HCT116 (cell line): ENCODE data around the gene SLC35C1. TPM values are rescaled to one million over a fixed set of nuclear protein-coding genes. Genes with fewer than 3 reads are reported as not detected.

Experiments
- ATAC-seq: fragments of 200-7000 bp; cut with Tn5 transposase; 2 replicates; pipeline ENCODE4 v1.9.1; 2020; ENCODE audit warnings: mild to moderate bottlenecking, moderate library complexity
- BruUV-seq: library from RNA; stranded (reverse); fragments of 400-500 nt; replicated peaks from 2 replicates; lab custom pipeline; 2021; lab: Mats Ljungman, UMichigan
- CTCF ChIA-PET: fragments of 300-600 bp; sonication (Branson Sonifier 250); formaldehyde crosslinking; loops from one replicate; lab custom pipeline; 2021; ENCODE audit warnings: antibody characterized with exemption; lab: Charles Lee
- POLR2A ChIA-PET: fragments of 300-600, 350-600 bp; sonication (Branson Sonifier 250); formaldehyde crosslinking; loops from one replicate; lab custom pipeline; 2021; ENCODE audit warnings: antibody characterized with exemption; lab: Charles Lee
- RAD21 ChIA-PET, 2 experiments: fragments of 300-600 bp; sonication (Branson Sonifier 250); formaldehyde crosslinking; loops; one replicate each; lab custom pipeline; 2023; ENCODE audit warnings: low total read pairs in 2 of 2; ENCODE audit not compliant: uncharacterized antibody in 2 of 2, unreplicated experiment in 2 of 2, low non-redundant PET in 1 of 2; lab: Charles Lee
- DNase-seq: peaks from one replicate; pipeline ENCODE4 v3.0.0-alpha.2; 2010; ENCODE audit warnings: low read depth, low spot score
- H2AFZ ChIP-seq: fragments of 200-600 bp; shearing (Covaris generic), sonication (generic); 2 replicates; pipeline ENCODE4 v1.6.1; 2017; ENCODE audit warnings: low read depth, mixed run types, mixed read lengths, antibody characterized with exemption, low read length; ENCODE audit not compliant: poor library complexity, severe bottlenecking
- H3K27ac ChIP-seq: 2 replicates; pipeline ENCODE4 v1.5.1; 2012; ENCODE audit warnings: low read depth, low read length
- H3K27me3 ChIP-seq: fragments of 200-600 bp; sonication (generic); 2 replicates; pipeline ENCODE4 v1.6.1; 2016; ENCODE audit warnings: mixed run types, low read length, mixed read lengths; ENCODE audit not compliant: insufficient read depth
- H3K36me3 ChIP-seq, 2 experiments: fragments of 200-500 bp in 1 of 2; fragments of 200-600 bp in 1 of 2; sonication (Bioruptor generic) in 1 of 2; sonication (generic) in 1 of 2; 2 replicates each; pipeline versions ENCODE4 v1.5.1 to v1.6.1; 2014 to 2016; ENCODE audit warnings: low read length in 2 of 2, inconsistent platforms in 1 of 2, mixed read lengths in 1 of 2, mixed run types in 1 of 2; ENCODE audit not compliant: insufficient read depth in 2 of 2, control insufficient read depth in 1 of 2
- H3K4me1 ChIP-seq, 2 experiments: fragments of 200-600 bp in 1 of 2; sonication (generic) in 1 of 2; 2 replicates each; pipeline versions ENCODE4 v1.5.1 to v1.6.1; 2012 to 2017; ENCODE audit warnings: low read length in 2 of 2, inconsistent platforms in 1 of 2, mild to moderate bottlenecking in 1 of 2, mixed read lengths in 1 of 2, mixed run types in 1 of 2, moderate library complexity in 1 of 2; ENCODE audit not compliant: insufficient read depth in 2 of 2, control insufficient read depth in 1 of 2
- H3K4me2 ChIP-seq: fragments of 200-600 bp; sonication (generic); 2 replicates; pipeline ENCODE4 v1.6.1; 2017; ENCODE audit warnings: mixed run types, low read length, mixed read lengths
- H3K4me3 ChIP-seq, 2 experiments: fragments of 200-600 bp in 1 of 2; sonication (generic) in 1 of 2; replicated peaks in 1 of 2; 2 replicates each; pipeline ENCODE4 v1.5.1; 2011 to 2016; ENCODE audit warnings: low read length in 2 of 2, control low read depth in 1 of 2, low read depth in 1 of 2, mild to moderate bottlenecking in 1 of 2, mixed read lengths in 1 of 2, mixed run types in 1 of 2
- H3K79me2 ChIP-seq: fragments of 200-600 bp; sonication (generic); 2 replicates; pipeline ENCODE4 v1.6.1; 2017; ENCODE audit warnings: mild to moderate bottlenecking, mixed run types, low read length, moderate library complexity, mixed read lengths; ENCODE audit not compliant: insufficient read depth
- H3K9ac ChIP-seq: fragments of 200-600 bp; sonication (generic); 2 replicates; pipeline ENCODE4 v1.6.1; 2016; ENCODE audit warnings: low read length, mixed read lengths
- H3K9me2 ChIP-seq: fragments of 200-600 bp; sonication (generic), shearing (Covaris generic); 2 replicates; pipeline ENCODE4 v1.6.1; 2017; ENCODE audit warnings: mixed run types, mild to moderate bottlenecking, moderate library complexity; ENCODE audit not compliant: insufficient read depth
- H3K9me3 ChIP-seq, 2 experiments: fragments of 200-500 bp in 1 of 2; fragments of 200-600 bp in 1 of 2; sonication (Bioruptor generic) in 1 of 2; sonication (generic) in 1 of 2; 2 replicates each; pipeline ENCODE4 v1.6.1; 2014 to 2017; ENCODE audit warnings: low read length in 2 of 2, mixed read lengths in 2 of 2, inconsistent platforms in 1 of 2, low read depth in 1 of 2, mild to moderate bottlenecking in 1 of 2, mixed run types in 1 of 2, moderate library complexity in 1 of 2; ENCODE audit not compliant: control insufficient read depth in 1 of 2, insufficient read depth in 1 of 2
- H4K20me1 ChIP-seq: fragments of 200-600 bp; sonication (generic), shearing (Covaris generic); 2 replicates; pipeline ENCODE4 v1.6.1; 2017; ENCODE audit warnings: mixed run types, mild to moderate bottlenecking, moderate library complexity; ENCODE audit not compliant: insufficient read depth
- ATF3 ChIP-seq: IDR thresholded peaks from 2 replicates; pipeline ENCODE4 v1.6.1; 2012
- CBX3 ChIP-seq: IDR thresholded peaks from 2 replicates; pipeline ENCODE4 v1.6.1; 2012; ENCODE audit warnings: low read depth
- CEBPB ChIP-seq: IDR thresholded peaks from 2 replicates; pipeline ENCODE4 v1.6.1; 2012; ENCODE audit warnings: low read depth
- EGR1 ChIP-seq: IDR thresholded peaks from 2 replicates; pipeline ENCODE4 v1.6.1; 2012; ENCODE audit warnings: low read depth
- ELF1 ChIP-seq: IDR thresholded peaks from 2 replicates; pipeline ENCODE4 v1.6.1; 2012; ENCODE audit warnings: low read depth, borderline replicate concordance
- EZH2 ChIP-seq: fragments of 200-600 bp; sonication (generic); IDR thresholded peaks from 2 replicates; pipeline ENCODE4 v1.6.1; 2017; ENCODE audit warnings: antibody characterized with exemption, mixed run types
- EZH2phosphoT487 ChIP-seq: fragments of 200-600 bp; IDR thresholded peaks from 2 replicates; pipeline ENCODE4 v1.6.1; 2018; ENCODE audit warnings: antibody characterized with exemption, borderline replicate concordance
- JUND ChIP-seq: IDR thresholded peaks from 2 replicates; pipeline ENCODE4 v1.6.1; 2012
- POLR2A ChIP-seq: IDR thresholded peaks from 2 replicates; pipeline ENCODE4 v1.7.0; 2011; ENCODE audit warnings: borderline replicate concordance; ENCODE audit not compliant: insufficient read depth, insufficient read length; ENCODE audit errors: extremely low read depth
- POLR2AphosphoS5 ChIP-seq: IDR thresholded peaks from 2 replicates; pipeline ENCODE4 v1.6.1; 2011; ENCODE audit warnings: mild to moderate bottlenecking, low read depth, low read length, moderate library complexity
- RAD21 ChIP-seq: IDR thresholded peaks from 2 replicates; pipeline ENCODE4 v1.6.1; 2012; ENCODE audit warnings: low read depth, mild to moderate bottlenecking
- SIN3A ChIP-seq: IDR thresholded peaks from 2 replicates; pipeline ENCODE4 v1.6.1; 2012; ENCODE audit warnings: low read depth
- SP1 ChIP-seq: IDR thresholded peaks from 2 replicates; pipeline ENCODE4 v1.6.1; 2012; ENCODE audit warnings: low read depth
- SRF ChIP-seq: IDR thresholded peaks from 2 replicates; pipeline ENCODE4 v1.6.1; 2012; ENCODE audit warnings: low read depth
- TCF7L2 ChIP-seq: IDR thresholded peaks from 2 replicates; pipeline ENCODE4 v1.7.0; 2011; ENCODE audit warnings: borderline replicate concordance, inconsistent platforms; ENCODE audit not compliant: insufficient read depth, insufficient read length; ENCODE audit errors: extremely low read depth
- YY1 ChIP-seq: IDR thresholded peaks from 2 replicates; pipeline ENCODE4 v1.6.1; 2011; ENCODE audit warnings: low read length, low read depth, moderate library complexity, mild to moderate bottlenecking; ENCODE audit not compliant: insufficient replicate concordance; ENCODE audit errors: extremely low read depth
- ZFX ChIP-seq: fragments of 450-650 bp; IDR thresholded peaks from 2 replicates; pipeline ENCODE4 v1.6.1; 2017
- ZNF274 ChIP-seq: fragments of 200-500 bp; sonication (Bioruptor generic); IDR thresholded peaks from 2 replicates; pipeline ENCODE4 v1.6.1; 2014; ENCODE audit warnings: mild to moderate bottlenecking, low read depth, low read length, inconsistent platforms
- intact Hi-C: fragments of 100-400 bp; cut with micrococcal nuclease; formaldehyde crosslinking; loops from 2 replicates; pipeline ENCODE4 v1.10.0; 2022
- total RNA-seq: library from RNA; stranded (reverse); gene quantifications from one replicate; pipeline ENCODE4 v1.2.1, GENCODE V29; 2021; ENCODE audit not compliant: unreplicated experiment
- TF ChIP-seq, protein P1 (sequence below), 3 experiments: fragments of 200-600 bp in 1 of 3; sonication (generic) in 1 of 3; IDR thresholded peaks in 2 of 3; conservative IDR thresholded peaks in 1 of 3; 2 replicates each; pipeline ENCODE4 v1.5.1; 2012 to 2017; ENCODE audit warnings: low read depth in 2 of 3, low read length in 2 of 3, antibody characterized with exemption in 1 of 3, borderline replicate concordance in 1 of 3, control low read depth in 1 of 3, mild to moderate bottlenecking in 1 of 3, mixed read lengths in 1 of 3, mixed run types in 1 of 3, moderate library complexity in 1 of 3; ENCODE audit not compliant: insufficient read depth in 1 of 3
- TF ChIP-seq, protein P2 (sequence below): IDR thresholded peaks from 2 replicates; pipeline ENCODE4 v1.6.1; 2012

The SLC35C1 gene
- total RNA-seq, 1 experiment from 2014 or later: 18.2 TPM

GRCh38 chr11:45779602-45780001 is 25.3 kb upstream of the SLC35C1 start:
- intact Hi-C loops: no loop called here
- Histone ChIP-seq H3K4me1 (no peaks in the 10 kb centered on the region), H3K36me3 (no peaks in the 10 kb centered on the region), H3K4me3 (no peak overlapping the region), H3K27ac (no peak overlapping the region), H4K20me1 (no peaks in the 10 kb centered on the region), H3K9ac (no peak overlapping the region), H3K9me3 (no peaks in the 10 kb centered on the region), H3K79me2 (no peaks in the 10 kb centered on the region), H3K4me2 (no peak overlapping the region), H2AFZ (no peak overlapping the region), H3K27me3 (no peaks in the 10 kb centered on the region), H3K9me2 (no peaks in the 10 kb centered on the region)
- BruUV-seq: no TSS peak
- no peak for TF ChIP-seq SIN3A
- no peak for TF ChIP-seq EZH2
- no peak for TF ChIP-seq ATF3
- no peak for TF ChIP-seq YY1
- no peak for TF ChIP-seq EZH2phosphoT487
- TF ChIP-seq ELF1: no peak
- TF ChIP-seq SP1: no peak
- TF ChIP-seq SRF: no peak
- TF ChIP-seq RAD21: no peak
- TF ChIP-seq CBX3: no peak
- no peak for TF ChIP-seq ZNF274
- TF ChIP-seq EGR1: no peak
- TF ChIP-seq, protein P1, sequence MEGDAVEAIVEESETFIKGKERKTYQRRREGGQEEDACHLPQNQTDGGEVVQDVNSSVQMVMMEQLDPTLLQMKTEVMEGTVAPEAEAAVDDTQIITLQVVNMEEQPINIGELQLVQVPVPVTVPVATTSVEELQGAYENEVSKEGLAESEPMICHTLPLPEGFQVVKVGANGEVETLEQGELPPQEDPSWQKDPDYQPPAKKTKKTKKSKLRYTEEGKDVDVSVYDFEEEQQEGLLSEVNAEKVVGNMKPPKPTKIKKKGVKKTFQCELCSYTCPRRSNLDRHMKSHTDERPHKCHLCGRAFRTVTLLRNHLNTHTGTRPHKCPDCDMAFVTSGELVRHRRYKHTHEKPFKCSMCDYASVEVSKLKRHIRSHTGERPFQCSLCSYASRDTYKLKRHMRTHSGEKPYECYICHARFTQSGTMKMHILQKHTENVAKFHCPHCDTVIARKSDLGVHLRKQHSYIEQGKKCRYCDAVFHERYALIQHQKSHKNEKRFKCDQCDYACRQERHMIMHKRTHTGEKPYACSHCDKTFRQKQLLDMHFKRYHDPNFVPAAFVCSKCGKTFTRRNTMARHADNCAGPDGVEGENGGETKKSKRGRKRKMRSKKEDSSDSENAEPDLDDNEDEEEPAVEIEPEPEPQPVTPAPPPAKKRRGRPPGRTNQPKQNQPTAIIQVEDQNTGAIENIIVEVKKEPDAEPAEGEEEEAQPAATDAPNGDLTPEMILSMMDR (IDR thresholded peaks at IDR 0.05 in 2 of 3, conservative IDR thresholded peaks at IDR 0.05 in 1 of 3; ENCODE audit: borderline replicate concordance in 1 of 3, insufficient read depth in 1 of 3, low read depth in 2 of 3, low read length in 2 of 3): no peak
- TF ChIP-seq TCF7L2: no peak
- no peak for TF ChIP-seq ZFX
- no peak for TF ChIP-seq POLR2AphosphoS5
- no peak for TF ChIP-seq POLR2A
- TF ChIP-seq, protein P2, sequence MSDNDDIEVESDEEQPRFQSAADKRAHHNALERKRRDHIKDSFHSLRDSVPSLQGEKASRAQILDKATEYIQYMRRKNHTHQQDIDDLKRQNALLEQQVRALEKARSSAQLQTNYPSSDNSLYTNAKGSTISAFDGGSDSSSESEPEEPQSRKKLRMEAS: no peak
- TF ChIP-seq JUND: no peak
- no peak for TF ChIP-seq CEBPB
- ChIA-PET RAD21 (no interaction called here), POLR2A (no interaction called here), CTCF (no interaction called here)
- ATAC-seq (no peak), DNase-seq (no peak)
